Small intestine (tissue), 7 donors: ENCODE data around the gene STX8. TPM values are rescaled to one million over a fixed set of nuclear protein-coding genes. Genes with fewer than 3 reads are reported as not detected.

ENCODE experiments used
- DNase-seq, 2 donors: peaks; one replicate each; pipeline versions ENCODE4 v3.0.0 to v3.0.0-alpha.2; 2013
- FAIRE-seq: peaks from 2 replicates; lab custom pipeline; 2012; peaks lifted over from hg19 to GRCh38; lab: Jason Lieb, UNC
- H3K27ac ChIP-seq, 3 donors: one replicate each; pipeline ENCODE4 v1.5.1; 2013; ENCODE audit warnings: low read length in 2 of 3, mild to moderate bottlenecking in 2 of 3, control low read depth in 1 of 3, inconsistent platforms in 1 of 3, low read depth in 1 of 3, moderate library complexity in 1 of 3
- H3K27me3 ChIP-seq, 3 donors: one replicate each; pipeline ENCODE4 v1.6.1; 2013; ENCODE audit warnings: low read length in 3 of 3, inconsistent platforms in 1 of 3; ENCODE audit not compliant: control insufficient read depth in 3 of 3, insufficient read depth in 3 of 3
- H3K36me3 ChIP-seq, 3 donors: one replicate each; pipeline ENCODE4 v1.6.1; 2013; ENCODE audit warnings: low read length in 3 of 3, inconsistent platforms in 1 of 3, low read depth in 1 of 3, mild to moderate bottlenecking in 1 of 3, moderate library complexity in 1 of 3; ENCODE audit not compliant: control insufficient read depth in 3 of 3, insufficient read depth in 2 of 3
- H3K4me1 ChIP-seq, 3 donors: one replicate each; pipeline ENCODE4 v1.6.1; 2013; ENCODE audit warnings: low read length in 2 of 3, inconsistent platforms in 1 of 3, low read depth in 1 of 3, mild to moderate bottlenecking in 1 of 3, moderate library complexity in 1 of 3; ENCODE audit not compliant: control insufficient read depth in 3 of 3, insufficient read depth in 2 of 3
- H3K4me3 ChIP-seq, 3 donors: one replicate each; pipeline ENCODE4 v1.5.1; 2013; ENCODE audit warnings: low read length in 3 of 3, control low read depth in 1 of 3, inconsistent platforms in 1 of 3, low read depth in 1 of 3, mild to moderate bottlenecking in 1 of 3, moderate library complexity in 1 of 3
- H3K9me3 ChIP-seq, 2 donors: one replicate each; pipeline ENCODE4 v1.6.1; 2013; ENCODE audit warnings: low read depth in 1 of 2, low read length in 1 of 2; ENCODE audit not compliant: control insufficient read depth in 2 of 2, insufficient read depth in 1 of 2
- WGBS, 3 donors: extraction: QIAGEN DNeasy Blood & Tissue Kit; methylation state at CpG; one replicate each; pipeline ENCODE4 v1.1.7; 2013; 5-methylcytosine and 5-hydroxymethylcytosine counted together
- polyA plus RNA-seq, 4 donors: library from polyadenylated mRNA; stranded (reverse) in 3 of 4; unstranded in 1 of 4; fragments of 200-250 nt in 3 of 4; fragments of 120-200 nt in 1 of 4; gene quantifications; one replicate each; pipeline versions ENCODE4 v1.2.1 to v1.2.3, GENCODE V29; 2013
- donor health status: healthy with polysubstance abuse.
- donor health status: control.
- donor health status: control.
- donor health status: Bipolar disorder and iron deficiency.
- donor health status: healthy.

The STX8 gene
- polyA plus RNA-seq, 4 donors = 35.3 to 72.2 (median 51.8) TPM

GRCh38 chr17:9229826-9230201 is 345.8 kb downstream of the STX8 start:
- Histone ChIP-seq H3K4me1 (peaks cover 0 to 14% (median 0%) of the 10 kb centered on the region in 3 donors), H3K27ac (no peak overlapping the region), H3K27me3 (no peaks in the 10 kb centered on the region), H3K36me3 (peaks cover 0 to 6% (median 0%) of the 10 kb centered on the region in 3 donors), H3K4me3 (no peak overlapping the region), H3K9me3 (no peaks in the 10 kb centered on the region)
- 92 to 96% (median 96%) methylated on average over 8 to 9 of the region's 9 CpGs for WGBS, 3 donors
- FAIRE-seq (no peak), DNase-seq (no peak)

GRCh38 chr17:9229160-9229825 is 346.3 kb downstream of the STX8 start:
- Histone ChIP-seq H3K9me3 (no peaks in the 10 kb centered on the region), H3K4me3 (no peak overlapping the region), H3K36me3 (peaks cover 0 to 6% (median 0%) of the 10 kb centered on the region in 3 donors), H3K4me1 (peaks cover 0 to 11% (median 0%) of the 10 kb centered on the region in 3 donors), H3K27ac (peak overlapping the region in 1 of 3 donors; percentile 2), H3K27me3 (no peaks in the 10 kb centered on the region)
- no peak for FAIRE-seq
- DNase-seq = no peak
- 84 to 89% (median 89%) methylated on average over 20 of the region's 20 CpGs for WGBS, 3 donors

GRCh38 chr17:9228408-9229159 is 347.0 kb downstream of the STX8 start:
- Histone ChIP-seq H3K4me1 (peaks cover 0 to 4% (median 0%) of the 10 kb centered on the region in 3 donors), H3K4me3 (no peak overlapping the region), H3K27me3 (no peaks in the 10 kb centered on the region), H3K36me3 (peaks cover 0 to 6% (median 0%) of the 10 kb centered on the region in 3 donors), H3K27ac (peak overlapping the region in 1 of 3 donors; percentile 2), H3K9me3 (no peaks in the 10 kb centered on the region)
- FAIRE-seq (no peak), DNase-seq (no peak)
- 67 to 85% (median 84%) methylated on average over 16 of the region's 16 CpGs for WGBS, 3 donors

GRCh38 chr17:9227819-9228407 is 347.7 kb downstream of the STX8 start:
- H3K27me3 ChIP-seq = no peaks in the 10 kb centered on the region
- H3K36me3 ChIP-seq = peaks cover 0 to 6% (median 0%) of the 10 kb centered on the region in 3 donors
- peaks cover 0 to 3% (median 0%) of the 10 kb centered on the region in 3 donors for H3K4me1 ChIP-seq
- 79 to 85% (median 80%) methylated on average over 13 of the region's 13 CpGs for WGBS, 3 donors
- H3K4me3 ChIP-seq = no peak overlapping the region
- DNase-seq (no peak), FAIRE-seq (no peak)
- H3K9me3 ChIP-seq = no peaks in the 10 kb centered on the region
- H3K27ac ChIP-seq = peak overlapping the region in 1 of 3 donors; percentile 1

GRCh38 chr17:9226794-9227135 is 348.9 kb downstream of the STX8 start:
- Histone ChIP-seq H3K9me3 (no peaks in the 10 kb centered on the region), H3K4me1 (no peaks in the 10 kb centered on the region), H3K4me3 (no peak overlapping the region), H3K36me3 (peaks cover 0 to 6% (median 0%) of the 10 kb centered on the region in 3 donors), H3K27ac (no peak overlapping the region), H3K27me3 (no peaks in the 10 kb centered on the region)
- FAIRE-seq (no peak), DNase-seq (no peak)
- 58 to 82% (median 71%) methylated on average over 14 of the region's 14 CpGs for WGBS, 3 donors

DNA sequence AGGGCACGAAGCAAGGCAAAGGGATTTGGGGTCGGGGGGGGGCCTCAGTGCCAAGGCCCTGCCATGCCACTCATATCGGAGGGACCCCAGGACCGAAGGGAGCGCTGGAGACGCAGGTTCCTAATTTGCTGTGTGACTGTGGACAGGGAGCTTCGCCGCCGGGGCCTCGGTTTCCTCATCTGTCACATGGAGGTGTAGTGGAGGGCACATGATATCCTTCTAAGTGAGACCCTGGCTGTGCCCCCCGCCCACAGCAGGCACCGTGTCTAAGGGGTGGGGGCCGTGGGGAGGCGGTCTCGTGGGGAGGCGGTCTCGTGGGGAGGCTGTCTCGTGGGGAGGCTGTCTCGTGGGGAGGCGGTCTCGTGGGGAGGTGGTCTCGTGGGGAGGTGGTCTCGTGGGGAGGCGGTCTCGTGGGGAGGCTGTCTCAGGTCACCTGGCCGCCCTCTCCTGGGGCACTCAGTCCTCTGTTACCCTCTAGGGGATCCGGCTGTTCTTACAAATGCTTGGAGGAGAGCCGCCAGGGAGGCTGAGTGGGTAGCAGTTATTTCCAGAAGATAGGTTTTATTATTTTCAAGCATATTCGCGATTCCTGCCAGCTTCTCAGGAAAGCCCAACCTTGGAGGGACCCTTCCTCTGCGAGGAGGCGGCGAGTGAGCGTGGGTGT is 349.4 kb downstream of the STX8 start:
- H3K27ac ChIP-seq = no peak overlapping the region
- FAIRE-seq (no peak), DNase-seq (no peak)
- no peaks in the 10 kb centered on the region for H3K4me1 ChIP-seq
- H3K36me3 ChIP-seq = peaks cover 0 to 2% (median 0%) of the 10 kb centered on the region in 3 donors
- no peak overlapping the region for H3K4me3 ChIP-seq
- H3K27me3 ChIP-seq = no peaks in the 10 kb centered on the region
- 85 to 90% (median 88%) methylated on average over 24 to 32 of the region's 34 CpGs for WGBS, 3 donors
- no peaks in the 10 kb centered on the region for H3K9me3 ChIP-seq

DNA sequence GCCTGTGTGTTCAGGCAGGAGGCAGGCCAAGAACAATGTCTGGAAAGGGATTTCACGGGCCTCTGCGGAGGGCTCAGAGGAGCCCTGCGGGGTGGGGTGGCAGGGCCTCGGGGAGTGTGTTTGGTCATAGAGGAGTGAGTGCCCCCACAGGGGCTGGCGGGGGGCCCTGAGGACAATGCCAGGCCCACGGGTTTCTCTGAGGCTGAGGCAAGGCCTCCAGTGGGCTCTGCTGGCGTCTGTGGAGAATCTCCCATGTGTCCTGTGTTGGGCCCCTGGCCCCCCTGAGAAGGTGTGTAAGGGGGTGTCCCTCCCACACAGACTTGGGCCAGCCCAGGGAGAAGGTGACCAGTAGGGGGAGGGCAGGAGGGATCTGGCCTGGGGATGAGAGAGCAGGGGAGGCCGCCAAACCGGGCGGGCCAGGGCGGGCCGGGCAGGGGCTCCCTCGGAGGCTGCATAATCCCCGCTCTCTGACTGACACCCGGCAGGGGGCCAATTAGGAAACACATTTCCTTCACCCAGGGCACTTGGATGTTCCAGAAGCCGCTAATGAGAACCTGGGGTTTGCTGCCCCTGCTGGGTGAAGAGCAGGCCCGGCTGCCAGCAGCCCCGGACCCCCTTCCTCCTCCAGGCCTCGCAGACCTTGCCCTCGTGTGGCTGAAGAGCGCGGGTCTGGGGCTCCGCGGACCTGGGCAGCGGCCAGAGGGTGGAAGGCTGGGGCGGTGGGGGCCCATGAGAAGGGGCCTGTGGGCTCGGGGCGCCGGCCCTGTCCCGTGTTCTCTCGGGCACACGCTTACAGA is 350.1 kb downstream of the STX8 start:
- Histone ChIP-seq H3K36me3 (peaks cover 0 to 2% (median 0%) of the 10 kb centered on the region in 3 donors), H3K4me3 (no peak overlapping the region), H3K27me3 (no peaks in the 10 kb centered on the region), H3K27ac (no peak overlapping the region), H3K4me1 (no peaks in the 10 kb centered on the region), H3K9me3 (no peaks in the 10 kb centered on the region)
- 78 to 91% (median 86%) methylated on average over 25 to 32 of the region's 32 CpGs for WGBS, 3 donors
- FAIRE-seq = no peak
- no peak for DNase-seq
